Gastroesophageal sphincter (tissue), 3 donors: ENCODE data around the gene STAC3.
"Not testable (repeated sequence)": the region's sequence is repeated elsewhere in the genome, so short reads cannot be mapped to it uniquely, and the experiment has no call there.

ENCODE experiments used
- CTCF ChIP-seq, 4 experiments: fragments of 200-600 bp in 2 of 4; fragments of 450-650 bp in 2 of 4; sonication (generic) in 1 of 4; IDR thresholded peaks; one replicate each; pipeline ENCODE4 v1.5.1; 2017 to 2019; ENCODE audit warnings: antibody characterized with exemption in 4 of 4, mild to moderate bottlenecking in 2 of 4, moderate library complexity in 2 of 4
- EP300 ChIP-seq: sonication (generic); formaldehyde crosslinking; IDR thresholded peaks from one replicate; pipeline ENCODE4 v1.6.1; 2017; ENCODE audit warnings: antibody characterized with exemption, mild to moderate bottlenecking
- POLR2A ChIP-seq, 2 donors: fragments of 450-650 bp; IDR thresholded peaks; one replicate each; pipeline ENCODE4 v1.6.1; 2017; ENCODE audit warnings: antibody characterized with exemption in 2 of 2, mild to moderate bottlenecking in 2 of 2, moderate library complexity in 1 of 2
- POLR2AphosphoS5 ChIP-seq: sonication (generic); formaldehyde crosslinking; IDR thresholded peaks from one replicate; pipeline ENCODE4 v1.6.1; 2017; ENCODE audit warnings: antibody characterized with exemption

GRCh38 chr12:57282073-57282472 lies 31.1 kb upstream of the STAC3 start:
- TF ChIP-seq CTCF (IDR thresholded peaks at IDR 0.05); POLR2A (IDR thresholded peaks at IDR 0.05); POLR2AphosphoS5; EP300: not testable (repeated sequence)
